ENCODE results near the gene PML.
"Not testable (repeated sequence)": the region's sequence is repeated elsewhere in the genome, so short reads cannot be mapped to it uniquely, and the experiment has no call there.

The PML gene

GRCh38 chr15:74040109-74040850, 45.8 kb downstream of the PML start:
- peak; percentile 75 to 89 (median 81) for DNase-seq

DNA sequence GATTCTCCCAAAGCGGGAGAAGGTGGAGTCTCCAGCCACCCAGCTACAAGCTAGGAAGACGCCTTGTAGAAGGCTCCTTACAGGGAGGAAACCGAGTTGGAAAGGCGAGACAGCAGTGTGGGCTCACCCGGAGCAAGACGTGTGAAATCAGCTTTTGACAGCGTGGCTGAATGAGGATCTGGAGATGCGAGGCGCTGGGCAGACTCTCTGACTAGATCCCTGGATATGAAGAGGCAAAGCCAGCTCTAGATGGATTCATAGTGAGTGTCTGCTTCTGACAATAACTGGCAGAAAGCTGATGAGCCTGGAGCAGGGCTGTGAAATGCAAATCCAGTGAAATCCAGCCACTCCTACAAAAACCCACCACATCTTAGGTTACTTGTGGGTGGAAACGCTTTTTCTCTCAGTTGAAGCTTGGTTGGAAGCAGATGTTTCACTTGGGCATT, 46.8 kb downstream of the PML start:
- DNase-seq, result no peak

DNA sequence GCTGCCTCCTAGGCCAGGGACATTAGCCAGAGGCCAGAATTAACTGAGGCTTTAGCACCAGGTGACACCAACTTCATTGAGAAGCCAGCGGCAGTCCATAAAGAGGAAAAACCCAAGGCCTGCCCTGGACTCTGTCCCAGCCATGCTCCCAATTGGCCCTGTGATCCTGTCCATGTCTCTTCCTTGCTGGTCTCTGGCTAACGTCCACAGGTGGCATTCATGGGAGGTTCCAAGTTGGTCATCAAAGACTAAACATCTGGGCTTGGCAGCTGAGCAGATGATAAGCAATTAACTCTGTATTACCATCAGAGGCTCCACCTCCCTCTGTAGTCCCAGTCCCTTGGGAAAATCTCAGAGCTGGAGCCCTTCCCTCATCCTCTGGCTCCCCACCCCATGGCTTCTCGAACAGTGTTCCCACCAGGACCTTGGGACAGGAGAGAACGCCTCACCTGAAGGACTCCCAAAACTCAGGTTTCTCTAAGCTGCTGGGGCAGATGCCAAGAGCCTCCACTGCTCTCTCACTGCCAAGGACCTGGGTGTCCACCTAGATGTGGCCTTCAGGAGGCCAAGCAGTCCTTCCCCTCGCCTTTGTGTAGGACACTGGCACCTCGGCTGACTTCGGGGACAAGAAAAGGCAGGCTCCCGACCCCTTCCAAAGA, 47.4 kb downstream of the PML start:
- no peak for DNase-seq

GRCh38 chr15:74042603-74043424, 48.3 kb downstream of the PML start:
- no peak for DNase-seq

GRCh38 chr15:74043425-74044266, 49.1 kb downstream of the PML start:
- DNase-seq, result no peak

- no peak for DNase-seq
Measured at GRCh38 chr15:74044267-74045110, 50.0 kb downstream of the PML start.

- DNase-seq, result no peak
Measured at GRCh38 chr15:74045184-74045583, 50.7 kb downstream of the PML start.

DNA sequence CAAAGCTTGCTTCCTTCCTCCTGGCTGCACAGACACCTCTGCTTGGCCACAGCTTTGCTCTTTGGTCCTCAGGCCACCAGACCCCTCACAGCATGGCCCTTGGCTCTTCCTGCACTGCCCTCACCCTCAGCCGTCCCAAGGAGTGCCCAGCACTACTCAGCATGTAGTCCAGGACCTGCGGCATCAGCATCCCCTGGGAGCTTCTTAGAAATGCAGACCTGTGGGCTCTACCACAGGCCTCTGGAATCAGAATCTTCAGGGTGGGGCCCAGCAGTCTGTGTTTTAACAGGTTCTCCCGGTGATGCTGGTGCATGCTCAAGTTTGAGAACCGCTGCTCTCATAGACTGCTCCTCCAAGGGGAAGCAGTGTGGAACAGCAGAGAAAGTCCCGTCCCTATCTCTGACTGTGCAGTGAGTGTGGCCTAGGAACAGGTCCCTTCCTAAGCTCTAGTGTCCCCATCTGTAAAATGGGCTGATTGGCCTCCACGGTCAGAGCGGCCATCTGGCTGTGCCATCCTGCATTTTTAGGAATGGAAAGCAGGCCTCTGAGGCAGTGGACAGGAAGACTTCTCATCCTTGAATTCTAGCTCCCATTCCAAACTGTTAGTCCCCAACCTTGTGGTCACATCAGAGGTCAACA, 51.2 kb downstream of the PML start:
- no peak for DNase-seq

DNA sequence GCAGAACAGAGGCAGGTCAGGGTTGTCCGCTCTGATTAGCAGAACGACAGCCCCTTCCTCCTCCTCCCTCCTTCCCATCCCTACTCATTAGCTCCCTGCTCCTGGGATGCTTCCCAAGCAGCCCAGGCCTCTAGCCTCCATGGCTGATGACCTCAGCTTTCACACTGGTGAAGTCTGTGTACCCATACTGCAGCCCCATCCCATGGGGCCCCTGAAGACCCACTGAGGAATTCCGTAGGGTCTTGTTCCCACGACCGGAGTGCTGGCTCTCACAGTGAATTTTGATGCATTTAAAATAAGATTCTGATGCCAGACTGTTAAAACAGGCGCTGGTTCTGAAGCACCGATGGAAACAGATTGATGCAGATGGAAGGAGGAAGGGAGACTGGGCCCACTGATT, 51.8 kb downstream of the PML start:
- no peak for DNase-seq

- DNase-seq, result no peak
Measured at GRCh38 chr15:74050127-74050526, 55.6 kb downstream of the PML start.

DNA sequence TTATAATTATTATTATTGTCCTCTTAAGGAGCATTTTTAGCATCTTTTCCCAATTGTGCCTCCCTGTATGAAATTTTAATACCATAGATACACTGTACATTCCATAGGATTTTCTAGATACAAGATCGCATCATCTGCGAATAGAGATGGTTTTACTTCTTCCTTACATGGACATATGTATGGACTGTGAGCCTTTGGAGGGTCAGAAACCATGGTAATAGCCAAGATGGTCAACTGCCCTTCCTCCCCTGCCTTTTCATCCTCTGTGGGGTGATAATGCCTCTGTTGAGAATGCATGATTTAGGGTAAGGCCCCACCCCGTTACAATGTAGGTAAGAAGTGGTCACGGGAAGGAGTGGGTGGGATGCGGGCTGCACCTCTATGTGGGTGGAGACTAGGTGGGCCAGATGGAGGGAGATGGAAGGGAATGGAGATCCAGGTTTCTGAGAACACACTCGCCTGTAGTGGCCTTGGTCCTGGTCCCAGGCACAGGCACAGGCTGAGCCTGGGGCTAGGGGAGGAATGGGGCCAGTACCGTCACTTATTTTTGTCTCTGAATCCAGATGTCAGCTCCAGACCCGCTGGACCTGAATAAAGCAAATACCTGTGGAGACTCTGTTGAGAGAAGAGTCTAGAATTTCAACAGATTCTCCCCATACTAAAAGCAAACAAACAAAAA, 56.2 kb downstream of the PML start:
- DNase-seq, result no peak

- not testable (repeated sequence) for DNase-seq
Measured at GRCh38 chr15:74052271-74053260, 58.0 kb downstream of the PML start.

- no peak for DNase-seq
Measured at GRCh38 chr15:74053517-74053916, 59.0 kb downstream of the PML start.

- DNase-seq, result peak; percentile 71 to 82 (median 73)
Measured at GRCh38 chr15:74053941-74054529, 59.5 kb downstream of the PML start.

DNA sequence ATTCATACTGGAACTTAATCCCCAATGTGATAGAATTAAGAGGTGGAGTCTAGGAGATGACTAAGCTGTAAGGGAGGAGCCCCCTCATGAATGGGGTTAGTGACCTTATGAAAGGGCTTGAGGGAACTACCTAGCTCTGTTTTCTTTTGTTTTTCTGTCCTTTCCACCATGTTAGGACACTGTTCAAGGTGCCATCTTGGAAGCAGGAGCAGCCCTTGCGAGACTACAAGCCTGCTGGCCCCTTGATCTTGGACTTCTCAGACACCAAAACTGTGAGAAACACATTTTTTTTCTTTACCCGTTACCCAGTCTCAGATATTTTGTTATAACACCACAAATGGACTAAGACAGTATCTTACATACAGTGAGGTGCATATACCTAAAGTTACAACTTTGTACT, 61.3 kb downstream of the PML start:
- peak in 2 of 3 donors; percentile 5 to 30 for DNase-seq

DNA sequence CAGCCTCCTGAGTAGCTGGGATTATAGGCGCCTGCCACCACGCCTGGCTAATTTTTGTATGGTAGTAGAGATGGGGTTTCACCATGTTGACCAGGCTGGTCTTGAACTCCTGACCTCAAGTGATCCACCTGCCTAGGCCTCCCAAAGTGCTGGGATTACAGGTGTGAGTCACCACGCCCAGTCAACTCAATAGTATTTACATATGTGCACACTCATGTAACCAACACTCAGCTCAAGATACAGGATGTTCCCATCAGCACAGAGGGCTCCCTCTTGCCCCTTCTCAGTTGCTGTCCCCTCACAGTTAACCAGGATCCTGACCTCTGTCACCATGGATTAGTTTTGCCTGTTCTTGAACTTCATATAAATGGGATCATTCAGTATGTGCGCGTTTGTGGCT, 61.8 kb downstream of the PML start:
- DNase-seq, result not testable (repeated sequence)

DNA sequence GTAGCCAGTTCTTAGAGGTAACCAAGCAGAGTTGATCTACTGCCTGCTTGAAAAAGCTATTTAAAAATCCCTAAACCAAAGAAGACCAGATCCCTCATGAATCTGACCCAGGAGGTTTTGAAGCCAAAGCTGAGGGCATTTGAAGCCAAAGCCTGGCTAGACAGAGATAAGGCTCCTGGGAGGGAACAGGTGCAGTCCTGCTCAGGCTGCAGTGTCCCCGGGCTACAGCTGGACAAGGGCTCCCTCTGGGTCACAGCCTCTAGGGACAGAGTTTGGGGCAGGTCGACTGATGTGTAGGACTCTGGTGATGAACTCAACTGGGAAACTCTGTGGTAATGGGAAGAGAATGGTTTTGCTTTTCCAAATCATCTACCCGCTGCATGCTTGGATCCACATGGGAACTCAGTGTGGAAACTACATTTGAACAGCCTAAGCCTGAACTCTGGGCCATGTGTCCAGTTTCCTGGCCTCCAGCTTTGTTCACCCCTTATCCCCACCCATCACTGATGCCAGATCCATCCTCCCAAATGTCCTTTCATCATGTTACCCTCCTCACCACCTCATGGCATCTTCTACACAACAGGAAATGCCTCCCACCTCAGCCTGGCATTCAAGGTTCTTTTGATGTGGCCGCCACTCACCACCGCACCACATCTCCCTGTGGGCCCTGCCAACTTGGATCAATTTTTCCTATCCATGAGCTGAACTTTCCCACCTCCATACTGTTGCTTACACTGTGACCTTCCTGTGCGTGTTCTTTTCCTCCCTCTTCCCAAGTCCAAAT, 64.7 kb downstream of the PML start:
- DNase-seq, result not testable (repeated sequence)

DNA sequence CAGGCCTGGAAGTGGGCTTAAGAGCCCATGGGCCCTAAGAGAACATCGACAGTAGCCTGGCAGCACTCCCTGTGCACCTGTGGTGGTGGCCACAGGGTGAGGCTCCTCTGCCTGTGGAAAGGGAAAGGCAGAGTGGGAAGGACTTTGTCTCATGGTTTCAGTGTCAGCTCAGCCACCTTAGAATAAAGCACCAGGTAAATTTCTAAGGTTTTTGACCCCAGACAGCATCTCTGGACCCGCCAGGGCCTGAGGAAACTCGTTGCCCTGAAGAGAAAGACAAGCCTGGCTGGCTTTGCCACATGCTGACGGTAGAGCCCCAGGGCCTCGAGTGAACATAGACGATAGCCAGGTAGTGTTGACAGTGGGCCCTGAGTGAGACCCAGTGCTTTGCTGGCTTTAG, 65.7 kb downstream of the PML start:
- DNase-seq, result no peak

Data from suppressor macrophage treated with lipopolysaccharide for 1 hour (primary cell).